Epithelial cell of esophagus (primary cell): ENCODE results near the gene RANBP3L.

ENCODE experiments used
- DNase-seq: peaks from one replicate; pipeline ENCODE4 v3.0.0; 2010; ENCODE audit warnings: low read depth
- H3K4me3 ChIP-seq: 2 replicates; pipeline ENCODE4 v1.5.1; 2011; ENCODE audit warnings: mild to moderate bottlenecking, low read length, control low read depth
- TF ChIP-seq, protein P1 (sequence below): IDR thresholded peaks from 2 replicates; pipeline ENCODE4 v1.5.1; 2011; ENCODE audit warnings: low read depth, mild to moderate bottlenecking, low read length, control low read depth, inconsistent platforms; ENCODE audit not compliant: insufficient read depth; ENCODE audit errors: missing control alignments

RANBP3L gene

GRCh38 chr5:36252722-36253365 is 48.9 kb downstream of the RANBP3L start:
- no peak for DNase-seq
- TF ChIP-seq, protein P1, sequence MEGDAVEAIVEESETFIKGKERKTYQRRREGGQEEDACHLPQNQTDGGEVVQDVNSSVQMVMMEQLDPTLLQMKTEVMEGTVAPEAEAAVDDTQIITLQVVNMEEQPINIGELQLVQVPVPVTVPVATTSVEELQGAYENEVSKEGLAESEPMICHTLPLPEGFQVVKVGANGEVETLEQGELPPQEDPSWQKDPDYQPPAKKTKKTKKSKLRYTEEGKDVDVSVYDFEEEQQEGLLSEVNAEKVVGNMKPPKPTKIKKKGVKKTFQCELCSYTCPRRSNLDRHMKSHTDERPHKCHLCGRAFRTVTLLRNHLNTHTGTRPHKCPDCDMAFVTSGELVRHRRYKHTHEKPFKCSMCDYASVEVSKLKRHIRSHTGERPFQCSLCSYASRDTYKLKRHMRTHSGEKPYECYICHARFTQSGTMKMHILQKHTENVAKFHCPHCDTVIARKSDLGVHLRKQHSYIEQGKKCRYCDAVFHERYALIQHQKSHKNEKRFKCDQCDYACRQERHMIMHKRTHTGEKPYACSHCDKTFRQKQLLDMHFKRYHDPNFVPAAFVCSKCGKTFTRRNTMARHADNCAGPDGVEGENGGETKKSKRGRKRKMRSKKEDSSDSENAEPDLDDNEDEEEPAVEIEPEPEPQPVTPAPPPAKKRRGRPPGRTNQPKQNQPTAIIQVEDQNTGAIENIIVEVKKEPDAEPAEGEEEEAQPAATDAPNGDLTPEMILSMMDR: no peak
- no peak overlapping the region for H3K4me3 ChIP-seq

- H3K4me3 ChIP-seq: no peak overlapping the region
- no peak for DNase-seq
- TF ChIP-seq, protein P1: no peak
Measured at GRCh38 chr5:36251218-36251617, 50.5 kb downstream of the RANBP3L start.

GRCh38 chr5:36250427-36250826 is 51.3 kb downstream of the RANBP3L start:
- no peak overlapping the region for H3K4me3 ChIP-seq
- DNase-seq: no peak
- TF ChIP-seq, protein P1: no peak

DNA sequence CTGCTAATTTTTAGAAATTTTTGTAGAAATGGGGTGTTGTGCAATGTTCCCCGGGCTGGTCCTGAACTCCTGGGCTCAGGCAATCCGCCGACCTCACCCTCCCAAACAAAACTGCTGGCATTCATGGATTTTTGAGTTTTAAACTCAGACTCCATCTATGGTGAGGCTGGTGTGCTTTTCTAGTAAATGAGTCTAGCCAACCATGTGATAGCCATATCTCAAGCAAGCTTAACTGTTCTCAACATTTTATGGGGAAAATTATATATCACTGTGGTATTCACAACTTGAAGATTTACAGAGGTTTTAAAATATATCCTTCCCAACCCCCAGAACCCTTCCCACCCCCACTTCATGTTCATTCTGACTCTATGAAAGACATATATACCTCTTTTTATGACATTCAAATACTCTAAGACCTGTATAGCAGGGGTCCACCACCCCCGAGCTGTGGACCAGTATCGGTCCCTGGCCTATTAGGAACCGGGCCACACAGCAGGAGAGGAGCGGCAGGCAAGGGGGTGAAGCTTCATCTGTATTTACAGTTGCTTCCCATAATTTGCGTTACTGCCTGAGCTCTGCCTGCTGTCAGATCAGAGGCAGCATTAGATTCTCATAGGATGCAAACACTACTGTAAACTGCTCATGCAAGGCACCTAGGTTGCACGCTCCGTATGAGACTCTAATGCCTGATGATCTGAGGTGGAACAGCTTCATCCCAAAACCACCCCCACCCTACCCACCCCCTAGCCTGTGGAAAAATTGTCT is 55.5 kb downstream of the RANBP3L start:
- H3K4me3 ChIP-seq: no peak overlapping the region
- TF ChIP-seq, protein P1: no peak
- no peak for DNase-seq

- no peak for DNase-seq
- TF ChIP-seq, protein P1: no peak
- H3K4me3 ChIP-seq: no peak overlapping the region
Measured at GRCh38 chr5:36244076-36244475, 57.6 kb downstream of the RANBP3L start.

DNA sequence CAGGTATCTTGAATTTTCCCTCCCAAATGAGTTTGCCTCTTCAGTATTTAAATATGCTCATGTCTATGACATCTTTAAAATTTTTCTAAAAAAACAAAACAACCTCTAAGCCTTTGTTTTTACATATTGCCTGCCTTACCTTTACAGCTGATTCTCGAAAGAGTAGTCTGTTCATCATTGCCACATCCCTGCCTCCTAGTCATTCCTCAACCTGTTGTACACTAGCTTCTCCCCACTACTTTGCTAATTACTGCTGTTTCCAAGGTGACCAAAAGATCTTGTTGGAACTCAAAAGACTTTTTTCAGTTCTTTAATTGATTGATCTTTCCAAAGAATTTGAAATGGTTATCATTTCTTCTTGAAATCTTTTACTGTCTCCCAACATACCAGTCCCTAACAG is 58.0 kb downstream of the RANBP3L start:
- TF ChIP-seq, protein P1: no peak
- no peak for DNase-seq
- no peak overlapping the region for H3K4me3 ChIP-seq
